Epithelial cell of esophagus (primary cell): ENCODE measurements around the gene MAD1L1.

Experiments
- DNase-seq: peaks from one replicate; pipeline ENCODE4 v3.0.0; 2010; ENCODE audit warnings: low read depth
- H3K4me3 ChIP-seq: 2 replicates; pipeline ENCODE4 v1.5.1; 2011; ENCODE audit warnings: mild to moderate bottlenecking, low read length, control low read depth
- TF ChIP-seq, protein P1 (sequence below): IDR thresholded peaks from 2 replicates; pipeline ENCODE4 v1.5.1; 2011; ENCODE audit warnings: low read depth, mild to moderate bottlenecking, low read length, control low read depth, inconsistent platforms; ENCODE audit not compliant: insufficient read depth; ENCODE audit errors: missing control alignments

The MAD1L1 gene

DNA sequence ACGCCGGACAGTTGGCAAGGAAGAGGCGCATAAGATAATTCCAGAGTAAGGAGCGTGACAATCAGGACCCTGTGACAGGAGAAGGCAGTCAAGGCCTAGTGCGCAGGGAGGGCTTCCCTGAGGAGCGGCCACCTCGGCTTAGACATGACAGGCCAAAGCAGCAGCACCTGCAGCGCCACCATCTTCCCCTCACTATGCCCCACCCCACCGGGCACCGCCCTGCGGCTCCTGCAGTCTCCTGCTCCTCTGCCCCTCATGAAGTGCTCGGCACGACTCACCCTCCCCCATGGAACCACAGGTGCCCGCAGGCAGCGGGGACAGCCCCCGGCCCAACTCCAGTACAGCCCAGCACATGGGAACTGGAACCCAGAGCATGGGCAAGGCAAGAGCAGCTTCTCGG, 11.8 kb downstream of the MAD1L1 start:
- TF ChIP-seq, protein P1, sequence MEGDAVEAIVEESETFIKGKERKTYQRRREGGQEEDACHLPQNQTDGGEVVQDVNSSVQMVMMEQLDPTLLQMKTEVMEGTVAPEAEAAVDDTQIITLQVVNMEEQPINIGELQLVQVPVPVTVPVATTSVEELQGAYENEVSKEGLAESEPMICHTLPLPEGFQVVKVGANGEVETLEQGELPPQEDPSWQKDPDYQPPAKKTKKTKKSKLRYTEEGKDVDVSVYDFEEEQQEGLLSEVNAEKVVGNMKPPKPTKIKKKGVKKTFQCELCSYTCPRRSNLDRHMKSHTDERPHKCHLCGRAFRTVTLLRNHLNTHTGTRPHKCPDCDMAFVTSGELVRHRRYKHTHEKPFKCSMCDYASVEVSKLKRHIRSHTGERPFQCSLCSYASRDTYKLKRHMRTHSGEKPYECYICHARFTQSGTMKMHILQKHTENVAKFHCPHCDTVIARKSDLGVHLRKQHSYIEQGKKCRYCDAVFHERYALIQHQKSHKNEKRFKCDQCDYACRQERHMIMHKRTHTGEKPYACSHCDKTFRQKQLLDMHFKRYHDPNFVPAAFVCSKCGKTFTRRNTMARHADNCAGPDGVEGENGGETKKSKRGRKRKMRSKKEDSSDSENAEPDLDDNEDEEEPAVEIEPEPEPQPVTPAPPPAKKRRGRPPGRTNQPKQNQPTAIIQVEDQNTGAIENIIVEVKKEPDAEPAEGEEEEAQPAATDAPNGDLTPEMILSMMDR, result no peak
- H3K4me3 ChIP-seq, result no peak overlapping the region
- DNase-seq, result no peak

DNA sequence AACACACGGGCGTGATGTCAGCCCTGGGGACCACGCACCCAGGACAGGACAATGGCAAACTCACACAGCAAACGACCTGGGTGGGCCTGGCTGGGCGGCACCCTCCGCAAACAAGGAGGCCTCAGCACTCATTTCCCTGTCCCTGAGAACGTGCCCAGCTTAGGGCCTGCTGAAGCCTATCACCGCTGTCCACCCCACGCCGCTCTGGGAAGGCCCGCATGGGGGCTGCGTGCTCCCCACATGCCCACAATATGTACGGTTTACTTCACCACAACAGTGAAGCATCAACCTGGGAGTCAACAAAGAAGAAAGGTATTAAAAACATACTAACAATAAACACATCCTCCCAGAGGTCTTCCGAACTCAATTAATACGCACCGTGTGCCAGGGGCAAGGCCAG, 12.2 kb downstream of the MAD1L1 start:
- DNase-seq, result no peak
- H3K4me3 ChIP-seq, result no peak overlapping the region
- TF ChIP-seq, protein P1, result no peak

DNA sequence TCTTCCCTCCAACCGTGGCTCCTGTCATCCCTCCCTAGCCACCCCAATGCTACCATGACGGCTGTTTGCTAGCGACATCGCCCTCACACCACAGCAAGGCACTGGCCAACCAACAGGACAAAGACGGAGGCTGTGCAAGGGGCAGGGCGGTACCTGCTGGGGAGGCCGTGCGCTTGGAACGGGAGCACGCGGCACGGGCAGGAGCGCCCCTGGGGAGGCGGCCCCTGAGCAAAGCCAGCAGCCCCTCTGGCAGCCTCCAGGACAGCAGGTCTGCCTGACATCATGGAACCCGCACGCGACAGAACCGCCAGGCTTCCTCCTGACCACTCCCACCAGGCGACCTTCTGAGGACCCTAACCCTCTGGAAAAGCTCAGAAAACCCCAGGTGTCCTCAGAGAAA, 12.7 kb downstream of the MAD1L1 start:
- DNase-seq, result no peak
- H3K4me3 ChIP-seq, result no peak overlapping the region
- TF ChIP-seq, protein P1, result no peak

DNA sequence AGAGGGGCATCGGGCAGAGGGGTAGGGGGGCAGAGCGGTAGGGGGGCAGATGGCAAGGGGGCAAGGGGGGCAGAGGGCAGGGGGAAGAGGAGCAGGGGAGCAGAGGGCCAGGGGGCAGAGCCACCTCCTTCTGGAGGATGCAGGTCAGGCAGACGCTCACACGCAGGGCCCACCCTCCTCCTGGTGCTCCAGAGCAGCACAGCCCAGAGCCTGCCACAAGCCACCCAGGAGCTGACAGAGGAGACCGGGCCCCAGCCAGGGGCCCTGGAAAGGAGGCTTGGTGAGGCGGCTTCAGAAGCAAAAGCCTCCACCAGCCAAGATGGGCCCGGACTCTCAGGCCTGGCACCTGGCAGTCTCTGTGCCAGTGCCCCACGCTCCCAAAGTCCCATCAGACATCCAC, 13.1 kb downstream of the MAD1L1 start:
- no peak for DNase-seq

DNA sequence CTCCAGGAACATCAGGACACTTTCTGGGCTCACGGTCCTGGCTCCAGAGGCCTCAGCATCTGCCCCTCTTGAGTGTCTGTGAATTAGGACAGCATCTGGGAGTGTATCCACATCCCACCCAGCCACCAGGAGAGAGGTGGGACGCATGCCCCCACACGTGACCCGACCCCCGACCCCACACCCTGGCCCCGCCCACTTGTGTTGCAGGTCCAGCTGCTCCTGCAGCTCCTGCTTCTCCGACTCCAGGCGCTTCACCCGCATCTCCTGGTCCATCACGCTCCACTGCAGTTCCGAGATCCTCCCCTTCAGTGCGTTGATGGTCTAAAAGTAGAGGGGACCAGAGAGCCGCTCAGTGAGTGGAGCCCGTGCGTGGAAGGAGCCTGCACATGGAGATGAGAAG, 13.6 kb downstream of the MAD1L1 start:
- TF ChIP-seq, protein P1, result no peak
- DNase-seq, result no peak
- no peak overlapping the region for H3K4me3 ChIP-seq

More for the DNA sequence above, 13.1 kb downstream of the MAD1L1 start:
- TF ChIP-seq, protein P1, result no peak
- H3K4me3 ChIP-seq, result no peak overlapping the region

DNA sequence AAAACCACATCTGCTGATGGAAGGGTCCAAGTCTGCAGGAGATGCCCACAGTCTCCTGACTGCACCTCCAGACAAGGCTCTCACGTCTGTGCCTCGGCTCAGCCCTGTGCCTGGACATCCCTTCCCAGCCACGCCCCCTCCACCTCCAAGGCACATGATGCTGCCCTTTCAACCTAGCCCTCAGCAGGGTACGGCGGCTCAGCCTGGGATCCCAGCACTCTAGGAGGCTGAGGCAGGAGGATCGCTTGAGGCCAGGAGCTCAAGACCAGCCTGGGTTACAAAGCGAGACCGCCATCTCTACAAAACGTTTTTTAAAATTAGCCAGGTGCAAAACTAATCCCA, 14.3 kb downstream of the MAD1L1 start:
- no peak overlapping the region for H3K4me3 ChIP-seq
- TF ChIP-seq, protein P1, result no peak
- no peak for DNase-seq

DNA sequence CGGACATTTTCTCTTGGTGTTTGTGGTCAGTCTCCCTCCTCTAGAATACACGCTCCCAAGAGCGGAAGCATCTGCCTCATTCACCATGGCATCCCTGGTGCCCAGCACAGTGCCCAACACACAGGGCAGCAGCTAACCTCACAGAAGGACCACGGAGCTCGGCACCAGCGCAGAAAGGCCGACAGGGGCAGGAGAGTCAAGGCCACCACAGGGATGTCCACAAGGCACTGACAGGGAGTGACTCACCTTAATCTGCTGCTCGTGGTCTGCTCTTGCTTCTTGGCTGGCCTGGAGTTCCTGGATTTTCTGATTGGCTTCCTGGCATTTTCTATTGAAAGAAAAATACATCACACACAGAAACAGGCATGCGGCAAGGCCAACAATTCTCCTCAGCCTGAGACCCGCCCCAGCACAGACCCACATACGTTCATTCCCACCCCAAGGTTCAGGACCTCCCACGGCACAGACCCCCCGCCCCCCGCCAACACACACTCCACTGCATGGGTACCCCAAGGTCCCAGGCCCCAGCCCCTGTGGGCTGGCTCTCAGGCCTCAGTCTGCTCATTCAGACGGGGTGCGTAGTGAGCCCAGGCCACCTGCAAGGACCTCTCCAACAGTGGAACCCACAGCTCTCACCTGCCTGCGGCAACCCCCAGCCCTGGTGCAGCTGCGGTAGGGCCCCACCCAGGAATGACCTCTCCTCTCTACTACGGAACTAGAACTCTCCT, 14.9 kb downstream of the MAD1L1 start:
- DNase-seq, result no peak
- no peak overlapping the region for H3K4me3 ChIP-seq
- TF ChIP-seq, protein P1, result no peak
